NCI-H1092 (cell line): ENCODE measurements around the gene C16orf86.

Experiments
- DNase-seq: peaks from one replicate; lab custom pipeline; 2025; lab: John Stamatoyannopoulos, UW

C16orf86 gene, protein sequence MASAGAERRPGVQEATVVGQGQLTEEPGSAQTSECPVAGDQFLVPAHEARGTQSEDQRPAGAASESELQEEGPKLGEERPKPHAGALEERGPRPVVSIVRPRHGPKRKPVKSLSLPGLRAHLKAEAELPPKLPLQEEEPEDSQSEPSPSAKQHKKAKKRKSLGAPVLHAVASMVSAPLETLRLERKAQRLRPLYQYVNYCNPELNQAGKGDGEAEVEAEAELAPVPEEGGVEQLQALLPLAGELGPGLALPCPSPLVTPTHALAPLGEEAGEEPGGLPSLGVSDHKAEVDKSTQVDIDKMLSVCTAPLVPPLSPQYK

DNA sequence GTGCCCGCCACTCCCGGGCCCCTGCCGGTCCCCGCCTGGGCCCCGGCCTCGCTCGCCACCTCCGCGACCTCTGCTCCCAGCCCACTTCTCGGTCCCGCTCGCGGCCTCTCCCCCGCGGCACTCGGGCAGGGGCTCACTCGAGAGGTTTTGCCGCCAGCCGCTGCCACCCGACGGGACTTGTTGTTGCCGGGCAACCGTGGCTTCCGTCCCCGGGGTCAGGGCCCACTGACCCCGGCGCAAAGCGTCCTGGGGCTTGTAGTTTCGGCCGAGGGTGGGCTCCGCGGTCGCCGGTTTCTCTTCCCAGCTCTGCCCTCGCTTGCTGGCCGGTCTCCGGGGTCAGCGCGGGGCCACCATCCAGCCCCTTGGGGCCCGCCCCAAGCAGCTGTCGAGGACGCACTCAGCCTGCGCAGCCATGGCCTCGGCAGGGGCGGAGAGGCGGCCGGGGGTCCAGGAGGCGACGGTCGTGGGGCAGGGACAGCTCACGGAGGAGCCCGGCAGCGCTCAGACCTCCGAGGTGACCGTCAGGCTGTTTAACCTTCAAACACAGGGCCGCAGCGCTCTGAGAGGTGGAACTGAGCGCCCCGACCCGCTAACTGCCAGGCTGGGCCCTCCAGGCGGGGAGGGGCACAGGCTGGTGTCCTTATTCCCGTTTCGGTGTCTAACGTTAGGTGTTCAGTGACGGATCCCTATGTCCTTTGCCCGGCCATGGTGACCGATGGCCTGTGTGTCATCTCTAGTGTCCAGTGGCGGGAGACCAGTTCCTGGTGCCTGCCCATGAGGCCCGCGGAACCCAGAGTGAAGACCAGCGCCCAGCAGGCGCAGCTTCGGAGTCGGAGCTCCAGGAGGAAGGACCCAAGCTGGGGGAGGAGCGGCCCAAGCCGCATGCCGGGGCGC is at the start of gene C16orf86, which contains the start of gene ENKD1:
Gene C16orf86 (plus strand): TSS at position 256 of the 894 bp plus-strand sequence. CDS start 157 bp downstream, at position 413.
Gene ENKD1 (minus strand): TSS at position 192 of the 894 bp plus-strand sequence. CDS start 308 bp downstream, outside the sequence.
- peak; percentile 78 for DNase-seq

DNA sequence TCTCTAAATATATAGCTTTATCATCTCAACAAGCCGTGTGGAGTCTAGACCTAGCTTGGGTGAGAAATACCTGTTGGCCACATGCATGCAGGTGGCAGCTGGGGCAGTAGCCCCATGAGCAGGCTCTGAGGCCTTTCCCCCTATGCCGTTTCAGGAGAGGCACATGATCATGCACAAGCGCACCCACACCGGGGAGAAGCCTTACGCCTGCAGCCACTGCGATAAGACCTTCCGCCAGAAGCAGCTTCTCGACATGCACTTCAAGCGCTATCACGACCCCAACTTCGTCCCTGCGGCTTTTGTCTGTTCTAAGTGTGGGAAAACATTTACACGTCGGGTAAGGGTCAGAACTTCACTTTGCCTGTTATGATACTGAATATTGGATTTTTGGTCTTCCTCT is 38.4 kb upstream of the C16orf86 start:
- DNase-seq: no peak

DNA sequence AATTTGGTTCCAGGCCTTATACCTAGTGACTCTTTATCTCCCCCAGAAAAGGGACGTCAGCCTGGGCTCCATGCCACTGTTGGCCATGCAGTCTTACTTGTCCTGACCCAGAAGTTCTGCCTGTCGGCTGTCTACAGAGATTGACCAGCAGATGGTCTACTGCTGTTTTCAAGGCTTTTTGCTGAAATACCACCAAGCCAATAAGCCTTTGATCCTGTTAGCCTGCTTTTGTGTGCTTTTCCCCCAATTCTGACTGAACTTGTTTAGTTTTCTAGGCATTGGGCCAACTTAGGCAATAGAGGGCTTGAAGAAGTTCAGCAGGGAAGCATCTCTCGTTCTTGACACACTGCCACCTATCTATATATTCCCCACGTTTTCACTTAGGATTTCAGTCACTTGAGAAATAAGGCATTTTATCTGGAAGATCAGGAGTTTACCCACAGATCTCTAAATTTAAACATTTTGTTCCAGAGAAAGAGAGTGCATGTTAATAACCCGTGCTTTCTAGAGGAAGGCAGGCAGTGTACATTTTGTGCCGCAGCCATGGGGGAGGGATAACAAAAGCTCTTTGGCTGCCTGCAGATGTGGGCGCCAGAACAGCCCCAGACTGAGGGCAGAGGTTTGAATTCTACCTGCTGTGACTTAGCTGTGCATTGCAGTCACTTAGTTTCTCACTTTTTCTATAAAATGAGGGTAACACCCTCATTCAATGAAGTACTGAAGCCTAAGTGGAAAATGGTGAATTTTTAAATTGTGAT is 34.0 kb upstream of the C16orf86 start:
- no peak for DNase-seq

DNA sequence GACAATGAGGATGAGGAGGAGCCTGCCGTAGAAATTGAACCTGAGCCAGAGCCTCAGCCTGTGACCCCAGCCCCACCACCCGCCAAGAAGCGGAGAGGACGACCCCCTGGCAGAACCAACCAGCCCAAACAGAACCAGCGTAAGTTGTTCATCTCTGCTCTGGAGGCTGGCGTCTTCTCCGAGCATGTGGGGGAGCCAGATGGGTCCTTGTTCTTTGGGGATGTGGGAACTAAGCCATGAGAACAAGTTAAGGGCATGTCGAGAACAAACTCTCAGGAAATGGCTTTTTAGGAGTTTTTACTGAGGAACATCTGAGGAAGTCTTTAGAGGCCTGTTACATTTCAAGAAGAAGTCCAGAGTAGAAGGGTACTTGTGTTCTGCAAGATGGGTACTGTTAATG is 29.9 kb upstream of the C16orf86 start:
- no peak for DNase-seq

DNA sequence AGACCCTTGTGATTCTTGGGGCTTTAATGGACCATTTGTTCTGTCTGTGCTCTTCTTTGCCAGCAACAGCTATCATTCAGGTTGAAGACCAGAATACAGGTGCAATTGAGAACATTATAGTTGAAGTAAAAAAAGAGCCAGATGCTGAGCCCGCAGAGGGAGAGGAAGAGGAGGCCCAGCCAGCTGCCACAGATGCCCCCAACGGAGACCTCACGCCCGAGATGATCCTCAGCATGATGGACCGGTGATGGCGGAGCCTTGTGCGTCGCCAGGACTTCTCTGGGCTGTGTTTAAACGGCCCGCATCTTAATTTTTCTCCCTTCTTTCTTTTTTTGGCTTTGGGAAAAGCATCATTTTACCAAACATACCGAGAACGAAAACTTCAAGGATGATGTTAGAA is 29.0 kb upstream of the C16orf86 start:
- no peak for DNase-seq

DNA sequence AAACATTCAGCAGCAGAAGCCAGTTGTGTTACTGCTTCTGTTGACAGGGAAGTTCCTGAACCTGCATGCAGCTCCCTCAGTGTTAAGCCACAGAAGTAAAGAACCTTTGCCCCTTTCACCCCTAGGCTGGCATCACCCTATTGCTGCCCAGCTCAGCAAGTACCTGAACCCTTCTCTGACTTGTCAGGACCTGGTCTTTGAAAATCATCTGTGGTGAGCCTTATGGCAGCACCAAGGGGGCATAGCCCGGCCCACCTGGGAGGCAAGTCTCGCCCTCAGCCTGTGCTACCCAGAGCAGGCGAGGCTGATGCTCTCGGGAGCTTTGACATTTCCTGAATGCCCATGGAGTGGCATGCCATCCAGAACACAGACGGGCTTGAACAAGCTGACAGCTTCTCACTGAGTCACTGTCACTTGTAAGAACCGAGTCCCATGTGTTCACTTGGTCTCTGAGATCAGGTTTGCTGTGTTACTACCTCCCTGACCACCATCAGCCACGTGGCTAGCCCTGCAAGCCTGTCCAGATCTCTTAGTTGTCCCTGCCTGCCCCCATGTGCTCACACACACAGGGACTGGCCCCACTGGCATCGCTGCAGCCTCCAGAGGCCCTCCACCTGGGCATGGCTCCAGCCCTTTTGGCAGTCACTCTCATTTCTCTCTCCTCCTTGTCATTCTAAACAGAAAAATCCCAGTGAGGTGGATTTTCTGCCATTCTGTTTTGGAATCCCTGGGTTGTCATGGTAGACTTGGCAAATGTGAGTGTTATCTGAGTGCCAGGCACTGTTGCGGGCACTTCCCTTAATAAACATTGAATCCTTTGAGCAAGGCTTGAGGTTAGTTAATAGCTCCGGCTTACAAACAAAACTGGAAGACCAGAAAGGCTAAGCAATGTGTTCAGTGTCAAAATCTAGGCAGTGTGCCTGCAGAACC is 24.6 kb upstream of the C16orf86 start:
- DNase-seq: peak; percentile 82

DNA sequence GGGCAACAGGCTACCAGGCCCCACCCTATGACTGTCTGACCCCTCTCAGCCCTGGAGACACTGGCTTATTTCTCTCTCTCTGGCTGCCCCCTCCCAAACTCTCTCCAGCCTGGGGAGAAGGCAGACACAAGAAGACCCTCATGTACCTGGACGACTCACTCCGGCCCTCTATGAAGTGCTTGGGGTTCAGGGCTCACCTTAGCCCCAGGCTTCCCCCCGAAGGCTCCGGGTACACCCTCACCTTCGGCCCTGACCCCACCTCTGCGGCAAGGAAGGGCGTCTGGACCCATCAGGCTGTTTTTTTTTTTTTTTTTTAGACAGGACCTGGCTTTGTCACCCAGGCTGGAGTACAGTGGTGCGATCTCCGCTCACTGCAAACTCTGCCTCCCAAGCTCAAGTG is 22.6 kb upstream of the C16orf86 start:
- DNase-seq: no peak

DNA sequence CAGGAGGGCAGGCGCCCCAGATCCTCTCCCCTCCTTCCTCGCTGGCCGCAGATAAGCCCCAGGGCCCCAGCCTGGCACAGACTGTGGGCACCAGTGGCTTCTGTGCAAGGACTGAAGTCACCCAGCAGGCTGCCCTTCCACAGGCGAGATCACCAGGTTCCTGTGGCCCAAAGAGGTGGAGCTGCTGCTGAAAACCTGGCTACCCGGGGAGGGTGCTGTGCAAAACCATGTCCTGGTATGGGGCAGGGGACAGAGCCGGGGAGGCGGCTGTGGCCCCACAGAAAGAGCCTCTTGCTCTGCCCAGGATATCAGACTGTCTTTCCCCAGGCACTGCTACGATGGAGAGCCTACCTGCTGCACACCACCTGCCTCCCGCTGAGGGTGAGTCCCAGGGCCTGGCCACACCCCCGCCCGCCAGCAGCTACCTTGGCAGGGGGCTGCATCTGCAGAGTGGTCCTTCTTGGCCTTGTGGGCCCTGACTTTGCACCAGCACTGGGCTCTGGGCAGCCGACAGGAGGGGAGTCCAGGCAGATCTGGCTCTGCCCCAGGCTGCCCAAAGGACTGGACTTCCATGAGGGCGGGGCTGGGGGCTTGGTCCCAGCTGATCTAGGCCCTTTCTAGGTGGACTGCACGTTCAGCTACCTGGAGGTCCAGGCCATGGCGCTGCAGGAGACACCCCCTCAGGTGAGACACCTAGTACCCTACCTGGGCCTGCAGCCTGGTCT is 21.1 kb upstream of the C16orf86 start:
- no peak for DNase-seq

DNA sequence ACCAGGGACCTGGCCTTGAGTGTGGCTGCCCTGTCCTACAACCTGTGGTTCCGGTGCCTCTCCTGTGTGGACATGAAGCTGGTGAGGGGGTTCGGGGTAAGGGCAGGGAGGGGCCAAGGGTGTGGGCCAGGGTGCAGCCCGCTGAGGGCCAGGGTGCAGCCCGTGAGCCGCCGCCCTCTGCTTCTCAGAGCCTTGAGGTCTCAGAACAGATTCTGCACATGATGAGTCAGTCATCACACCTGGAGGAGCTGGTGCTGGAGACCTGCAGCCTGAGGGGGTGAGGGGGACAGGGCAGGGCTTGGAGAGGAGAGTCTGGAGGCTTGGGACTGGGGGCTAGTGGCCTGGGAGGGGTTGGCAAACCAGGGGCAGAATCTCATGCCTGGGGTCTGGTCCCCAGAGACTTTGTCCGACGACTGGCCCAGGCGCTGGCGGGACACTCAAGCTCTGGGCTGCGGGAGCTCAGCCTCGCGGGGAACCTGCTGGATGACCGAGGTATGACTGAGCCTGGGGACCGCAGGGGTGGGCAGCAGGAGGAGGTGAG is 19.4 kb upstream of the C16orf86 start:
- no peak for DNase-seq

DNA sequence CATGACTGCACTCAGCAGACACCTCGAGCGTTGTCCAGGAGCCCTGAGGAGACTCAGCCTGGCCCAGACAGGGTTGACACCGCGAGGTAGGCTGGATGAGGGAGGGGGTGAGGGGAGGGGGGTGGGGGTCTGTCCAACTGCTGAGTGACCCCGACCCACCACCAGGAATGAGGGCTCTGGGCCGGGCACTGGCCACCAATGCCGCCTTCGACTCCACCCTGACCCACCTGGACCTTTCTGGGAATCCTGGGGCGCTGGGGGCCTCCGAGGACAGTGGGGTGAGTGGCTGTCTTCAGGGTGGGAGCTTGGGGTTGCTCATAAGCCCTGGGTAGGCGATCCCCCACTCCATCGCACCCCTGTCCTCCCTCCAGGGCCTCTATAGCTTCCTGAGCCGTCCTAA is 18.9 kb upstream of the C16orf86 start:
- DNase-seq: no peak

DNA sequence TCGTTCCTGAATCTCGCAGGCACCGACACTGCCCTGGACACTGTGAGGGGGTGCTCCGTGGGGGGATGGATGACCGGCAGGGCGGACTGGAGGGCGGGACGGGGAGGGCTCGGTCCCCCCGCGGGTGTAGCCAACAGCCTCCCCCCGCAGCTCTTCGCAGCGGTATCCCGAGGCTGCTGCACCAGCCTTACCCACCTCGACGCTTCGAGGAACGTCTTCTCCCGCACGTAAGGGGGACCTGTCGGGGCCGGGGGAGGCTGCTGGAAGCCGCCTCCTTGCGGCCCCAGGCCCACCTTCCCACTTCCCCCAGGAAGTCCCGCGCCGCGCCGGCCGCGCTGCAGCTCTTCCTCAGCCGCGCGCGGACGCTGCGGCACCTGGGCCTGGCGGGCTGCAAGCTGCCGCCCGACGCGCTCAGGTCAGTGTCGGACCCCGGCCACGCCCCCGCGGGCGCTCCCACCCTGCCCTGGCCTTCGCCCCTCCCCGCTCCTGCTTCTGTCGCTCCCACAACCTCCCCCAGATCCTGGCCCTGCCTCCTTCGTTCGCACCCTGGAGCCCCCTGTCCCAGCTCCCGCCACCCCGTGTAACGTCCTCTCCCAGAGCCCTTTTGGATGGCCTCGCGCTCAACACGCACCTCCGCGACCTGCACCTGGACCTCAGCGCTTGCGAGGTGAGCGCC is 18.4 kb upstream of the C16orf86 start:
- DNase-seq: no peak

DNA sequence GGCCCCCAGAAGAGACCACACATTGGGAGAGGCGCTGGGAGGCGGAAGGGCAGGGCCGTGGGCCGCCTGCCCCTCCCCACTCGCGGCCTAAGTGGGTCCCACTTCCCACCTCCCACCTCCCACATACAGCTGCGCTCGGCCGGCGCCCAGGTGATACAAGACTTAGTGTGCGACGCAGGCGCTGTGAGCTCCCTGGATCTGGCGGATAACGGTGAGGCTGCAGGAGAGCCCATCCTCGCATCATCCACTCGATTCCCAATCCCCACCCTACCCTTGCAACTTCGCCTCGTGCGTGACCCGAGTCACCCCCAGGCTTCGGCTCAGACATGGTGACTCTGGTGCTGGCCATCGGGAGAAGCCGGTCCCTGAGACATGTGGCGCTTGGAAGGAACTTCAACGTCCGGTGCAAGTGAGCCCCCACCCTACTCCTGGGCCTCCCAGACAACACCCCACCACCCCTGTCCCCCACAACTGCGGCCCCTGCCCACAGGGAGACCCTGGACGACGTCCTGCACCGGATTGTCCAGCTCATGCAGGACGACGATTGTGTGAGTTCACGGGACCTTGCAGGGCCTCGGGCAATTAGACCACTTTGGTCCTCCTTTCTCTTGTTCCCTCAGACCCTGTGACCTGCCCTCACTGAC is 17.7 kb upstream of the C16orf86 start:
- no peak for DNase-seq

DNA sequence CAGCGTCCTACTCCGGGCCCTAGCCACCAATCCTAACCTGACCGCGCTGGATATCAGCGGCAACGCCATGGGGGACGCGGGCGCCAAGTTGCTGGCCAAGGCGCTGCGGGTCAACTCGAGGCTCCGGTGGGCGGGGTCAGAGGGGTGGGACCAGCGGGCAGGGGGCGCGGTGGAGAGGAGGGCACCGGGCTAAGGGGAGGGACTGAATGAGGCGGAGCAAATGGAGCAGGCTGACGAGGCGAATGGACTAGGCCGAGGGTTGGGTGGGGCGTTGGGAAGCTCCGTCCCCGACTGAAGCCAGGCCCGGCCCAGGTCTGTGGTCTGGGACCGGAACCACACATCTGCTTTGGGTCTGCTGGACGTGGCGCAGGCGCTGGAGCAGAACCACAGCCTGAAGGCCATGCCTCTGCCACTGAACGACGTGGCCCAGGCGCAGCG is 17.1 kb upstream of the C16orf86 start:
- no peak for DNase-seq

DNA sequence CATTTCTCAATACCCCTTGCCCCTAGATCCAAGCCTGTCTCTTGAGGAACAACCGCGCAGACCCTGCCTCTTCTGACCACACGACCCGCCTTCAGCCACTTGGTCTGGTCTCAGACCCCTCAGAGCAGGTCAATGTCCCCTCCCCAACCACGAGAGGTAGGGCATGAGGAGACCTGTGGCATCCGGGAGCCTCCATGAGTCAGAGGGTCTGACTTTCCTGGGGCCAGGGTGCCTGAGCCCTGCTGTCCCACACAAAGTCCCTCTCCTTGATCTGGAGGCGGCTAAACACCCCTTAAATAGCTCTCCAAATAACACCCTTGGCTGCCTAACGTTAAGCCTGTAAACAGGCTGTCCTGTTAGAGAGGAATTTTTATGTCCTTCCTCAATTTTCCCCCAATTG is 16.6 kb upstream of the C16orf86 start:
- DNase-seq: no peak

DNA sequence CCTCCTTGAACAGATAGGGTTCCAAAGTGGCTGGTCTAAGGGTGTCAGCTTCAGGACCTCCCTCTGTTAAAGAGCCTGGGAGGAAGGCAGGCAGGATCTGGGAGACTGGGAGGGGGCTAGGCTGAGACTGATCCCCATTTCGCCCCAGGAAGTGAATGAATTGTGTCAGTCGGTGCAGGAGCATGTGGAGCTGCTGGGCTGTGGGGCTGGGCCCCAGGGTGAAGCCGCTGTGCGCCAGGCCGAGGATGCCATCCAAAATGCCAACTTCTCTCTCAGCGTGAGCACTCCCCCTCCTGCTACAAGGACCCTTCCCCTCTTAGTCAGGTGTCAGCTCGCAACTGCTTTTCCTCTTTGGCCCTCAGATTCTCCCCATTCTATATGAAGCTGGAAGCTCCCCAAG is 15.6 kb upstream of the C16orf86 start:
- DNase-seq: no peak

DNA sequence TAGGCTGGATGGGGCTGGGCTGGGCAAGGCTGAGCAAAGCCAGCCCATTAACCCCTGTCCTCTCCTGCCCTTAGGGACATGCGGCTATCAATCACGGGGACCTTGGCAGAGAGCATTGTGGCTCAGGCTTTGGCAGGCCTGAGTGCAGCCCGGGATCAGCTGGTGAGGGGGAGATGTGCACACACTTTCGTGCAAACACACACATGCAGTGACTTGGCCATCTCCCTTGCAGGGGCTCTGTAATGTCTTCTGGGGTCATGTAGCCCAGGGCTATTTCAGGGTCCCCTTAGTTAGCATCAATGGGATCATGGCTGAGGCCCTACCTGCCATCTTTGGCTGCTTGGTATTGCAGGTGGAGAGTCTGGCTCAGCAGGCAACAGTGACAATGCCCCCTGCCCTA is 14.8 kb upstream of the C16orf86 start:
- DNase-seq: no peak

DNA sequence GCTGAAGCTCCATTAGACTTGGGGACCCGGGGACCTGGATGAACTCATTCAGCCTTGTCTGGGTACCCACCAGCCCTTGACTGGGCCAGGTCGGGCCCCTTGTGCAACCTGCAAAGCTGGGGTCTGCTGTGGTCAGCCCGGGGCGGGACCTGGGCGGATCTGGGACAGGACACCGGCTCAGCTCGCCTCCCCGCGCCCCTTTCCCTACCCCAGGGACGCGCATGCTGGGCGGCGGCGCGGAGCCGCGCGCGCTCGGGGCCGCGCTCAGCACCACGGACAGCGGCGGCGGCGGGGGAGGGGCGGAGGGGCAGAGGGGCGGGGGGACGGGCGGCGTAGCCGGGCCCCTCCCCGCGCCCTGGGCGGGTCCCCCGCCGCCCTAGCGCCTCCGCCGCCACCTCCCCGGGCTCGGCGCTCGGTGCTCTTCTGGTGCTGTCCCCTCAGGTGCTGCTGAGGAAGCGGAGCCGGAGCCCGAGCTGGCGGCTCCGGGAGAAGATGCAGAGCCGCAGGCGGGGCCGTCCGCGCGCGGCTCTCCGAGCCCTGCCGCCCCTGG is 14.0 kb upstream of the C16orf86 start:
- DNase-seq: no peak

DNA sequence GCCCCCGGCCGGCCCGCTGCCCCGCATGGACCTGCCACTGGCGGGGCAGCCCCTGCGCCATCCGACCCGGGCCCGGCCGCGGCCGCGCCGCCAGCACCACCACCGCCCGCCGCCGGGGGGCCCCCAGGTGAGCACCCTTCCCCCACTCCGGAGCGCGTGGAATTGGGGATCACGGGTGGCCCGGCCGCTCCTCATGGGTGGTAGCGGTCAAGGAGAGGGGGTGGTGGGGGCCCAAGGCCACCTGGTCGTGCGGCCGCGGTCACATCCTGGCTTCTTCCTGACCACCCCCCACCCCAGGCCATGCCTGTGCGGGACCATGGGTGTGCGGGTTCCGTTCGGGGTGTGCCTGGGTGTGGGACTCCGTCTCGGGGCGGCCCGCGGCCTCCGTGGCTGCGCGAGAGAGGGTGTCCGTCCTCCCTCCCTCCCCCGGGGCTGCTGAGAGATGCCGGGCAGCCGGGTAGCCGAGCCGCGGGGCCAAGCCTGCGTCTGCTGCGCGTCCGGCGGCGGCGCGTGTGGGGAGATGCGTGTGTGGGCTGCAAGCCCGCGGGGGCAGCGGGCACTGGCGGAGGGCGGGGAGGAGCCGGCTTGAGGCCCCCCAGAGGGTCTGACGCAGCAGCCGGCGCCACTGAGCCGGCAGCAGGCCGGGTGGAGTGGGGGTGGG is 13.4 kb upstream of the C16orf86 start:
- no peak for DNase-seq
